Kasumi-1 (cell line): ENCODE results near the gene CRTC2.
A peak's percentile ranks its signal among the peaks of the same experiment; 100 is the strongest.
"Not testable (repeated sequence)": the region's sequence is repeated elsewhere in the genome, so short reads cannot be mapped to it uniquely, and the experiment has no call there.

ENCODE experiments used
- DNase-seq, 2 experiments: peaks; one replicate each; lab custom pipeline; 2025; lab: John Stamatoyannopoulos, UW

Gene CRTC2

DNA sequence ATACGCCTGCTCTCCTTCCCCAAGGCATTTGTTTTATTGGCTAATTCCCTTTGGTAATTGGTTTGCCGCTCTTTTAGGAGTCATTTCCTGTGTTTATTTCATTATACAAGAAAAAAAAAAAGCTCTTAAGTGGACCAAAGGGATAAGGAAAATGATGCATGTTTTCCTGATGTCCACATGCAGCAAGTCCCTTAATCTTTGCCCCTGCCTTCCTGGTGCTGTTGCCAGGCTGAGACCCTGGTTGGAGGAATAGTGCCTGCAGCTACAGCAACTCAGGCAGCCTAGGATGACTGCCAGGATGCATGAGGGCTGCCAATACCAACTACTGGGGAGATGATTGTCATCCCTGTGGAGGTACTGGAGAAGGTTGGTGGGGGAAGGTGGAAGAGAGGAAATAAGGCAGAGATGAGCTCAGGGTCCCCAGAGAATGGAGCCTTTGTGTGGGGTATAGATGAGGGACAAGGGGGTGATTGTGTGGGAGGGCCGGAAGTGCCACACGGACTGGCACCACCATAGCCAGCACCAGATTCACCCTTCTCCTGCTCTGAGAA is 29.5 kb downstream of the CRTC2 start:
- DNase-seq: no peak

DNA sequence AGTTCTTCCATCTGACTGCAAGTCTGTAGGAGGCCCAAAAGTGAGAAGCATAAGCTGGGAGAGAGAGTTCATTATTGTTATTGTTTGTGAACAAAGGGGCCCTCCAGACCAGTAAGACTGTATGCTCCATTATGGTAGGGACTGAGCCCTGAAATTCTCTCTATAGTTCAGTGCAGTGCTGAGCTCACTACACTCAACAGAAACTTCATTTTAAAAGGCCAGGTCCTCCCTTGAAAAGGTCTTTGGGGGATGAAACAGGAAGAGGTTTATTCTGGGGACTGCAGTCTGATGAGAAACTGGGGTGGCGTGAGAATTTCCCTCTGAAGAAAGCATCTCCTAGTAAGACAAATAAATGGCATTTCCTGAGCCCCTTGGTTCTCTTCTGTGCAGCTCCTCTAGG is 30.2 kb downstream of the CRTC2 start:
- no peak for DNase-seq

DNA sequence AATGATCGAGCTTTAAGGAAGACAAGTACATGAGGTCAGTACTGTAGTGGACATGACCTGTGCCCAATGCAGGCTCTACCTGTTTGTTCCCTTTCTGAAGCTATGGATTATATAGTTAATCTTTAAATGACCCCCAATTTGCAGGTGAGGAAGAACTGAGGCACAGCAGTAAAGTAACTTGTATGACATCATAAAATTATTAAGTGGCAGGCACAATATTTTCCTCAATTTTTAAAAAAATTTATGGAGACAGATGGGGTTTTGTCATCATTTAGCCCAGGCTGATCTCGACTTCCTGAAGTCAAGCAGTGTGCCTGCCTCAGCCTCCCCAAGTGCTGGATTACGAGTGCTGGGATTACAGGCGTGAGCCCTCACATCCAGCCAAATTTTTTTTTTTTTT is 32.0 kb downstream of the CRTC2 start:
- DNase-seq: no peak

DNA sequence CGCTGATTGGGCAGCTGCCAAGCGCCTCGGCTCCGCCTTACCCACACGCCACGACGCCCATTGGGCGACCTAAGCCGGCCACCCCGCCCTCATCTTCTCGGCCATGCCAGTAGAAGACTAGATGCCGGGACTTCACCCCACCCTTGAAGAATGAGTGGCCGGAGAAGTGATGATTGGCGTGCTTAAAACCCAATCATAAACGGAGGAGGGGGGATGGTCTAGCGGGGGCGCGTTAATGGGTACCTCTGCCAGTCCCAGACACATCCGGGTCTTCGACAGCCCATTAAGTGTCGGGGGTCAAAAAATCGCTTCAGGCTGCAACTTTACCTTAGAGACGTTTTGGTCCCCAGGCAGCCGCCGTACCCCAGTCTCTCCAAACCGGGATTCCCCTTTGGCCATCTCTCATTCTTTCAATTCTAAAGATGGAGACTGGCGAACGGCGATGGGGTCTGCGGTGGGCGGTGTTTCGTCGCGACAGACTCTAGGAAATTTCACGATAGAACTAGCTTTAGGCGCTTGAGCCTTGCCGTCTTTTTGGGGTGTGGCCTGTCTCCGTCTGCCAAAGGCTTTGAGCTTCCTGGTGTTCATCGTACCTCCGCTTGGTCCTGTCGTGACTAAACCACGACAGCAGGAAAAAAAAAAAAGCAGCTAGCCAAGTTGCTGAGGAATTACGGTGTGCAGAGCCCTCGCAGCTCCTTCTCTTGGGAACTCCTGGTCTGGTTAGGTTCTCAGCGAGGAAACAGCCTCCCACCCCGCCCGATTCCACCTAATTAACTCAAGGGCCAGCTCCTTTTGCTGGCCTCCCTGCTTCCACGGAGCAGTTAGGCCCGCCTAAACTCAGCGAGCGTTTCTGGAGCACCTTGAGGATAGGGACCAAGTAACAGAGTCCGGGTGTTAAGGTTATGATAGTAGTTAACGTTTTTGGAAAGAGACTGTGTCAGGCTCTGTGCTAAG is 35.2 kb downstream of the CRTC2 start, which contains the start of gene GATAD2B:
Gene GATAD2B (minus strand): TSS at position 1 of the 954 bp plus-strand sequence. CDS start 94,625 bp downstream, outside the sequence.
- peak; percentile 99 for DNase-seq

DNA sequence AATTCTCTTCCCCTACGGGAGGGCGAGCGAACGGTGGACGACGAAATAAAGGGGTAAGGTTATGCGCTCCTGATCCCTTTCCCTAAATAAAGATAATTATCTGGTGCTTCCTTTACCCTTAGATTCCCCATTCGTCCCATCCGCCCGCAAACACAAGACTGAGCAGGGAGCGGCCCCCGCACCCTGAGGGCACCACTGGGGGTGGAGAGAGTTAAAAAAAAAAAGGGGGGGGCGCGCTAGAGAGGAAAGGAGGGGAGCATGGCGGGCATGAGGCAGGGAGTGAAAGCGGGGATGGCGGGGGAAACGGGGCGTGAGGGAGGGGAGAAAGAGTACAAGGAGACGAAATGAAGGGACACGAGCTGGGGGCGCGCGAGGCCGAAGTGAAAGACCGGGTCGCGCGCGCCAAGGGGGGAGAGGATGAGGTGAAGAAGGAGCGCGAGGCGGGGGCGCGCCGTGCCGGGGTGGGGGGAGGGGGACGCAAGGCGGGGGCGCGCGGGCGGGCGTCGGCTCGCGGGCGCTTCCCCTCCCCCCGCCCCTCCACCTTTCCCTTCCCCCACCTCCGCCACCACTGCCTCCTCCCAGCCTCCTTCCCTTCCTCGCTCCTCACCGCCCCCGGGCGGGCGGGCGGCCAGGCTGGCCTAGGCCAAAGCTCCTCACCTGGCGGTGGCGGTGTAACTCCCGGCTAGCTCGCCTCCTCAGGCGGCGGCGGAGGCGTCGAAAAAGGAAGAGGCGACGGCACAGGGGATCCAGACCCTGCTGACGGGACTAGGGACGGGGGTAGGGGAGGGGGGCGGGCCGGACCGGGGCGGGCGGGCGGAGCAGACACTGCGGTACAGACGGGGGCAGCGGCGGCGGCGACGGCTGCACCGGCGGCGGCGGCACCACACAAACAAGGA is 36.1 kb downstream of the CRTC2 start:
- peak; percentile 53 to 69 for DNase-seq

DNA sequence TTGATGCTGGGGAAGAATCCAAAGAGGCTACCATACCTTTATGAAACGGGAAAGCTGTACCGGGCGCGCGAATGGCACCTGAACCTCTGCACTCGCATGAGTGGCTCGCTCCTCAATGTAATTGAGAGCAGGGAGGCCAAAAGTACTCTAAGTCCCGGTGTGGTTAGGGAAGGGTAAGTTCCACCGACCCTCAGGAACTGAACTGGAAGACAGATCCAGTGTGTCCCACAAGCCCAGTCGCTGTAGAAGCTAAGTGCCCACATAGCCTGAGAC is 36.7 kb downstream of the CRTC2 start:
- DNase-seq: peak in 1 of 2 experiments; percentile 53

DNA sequence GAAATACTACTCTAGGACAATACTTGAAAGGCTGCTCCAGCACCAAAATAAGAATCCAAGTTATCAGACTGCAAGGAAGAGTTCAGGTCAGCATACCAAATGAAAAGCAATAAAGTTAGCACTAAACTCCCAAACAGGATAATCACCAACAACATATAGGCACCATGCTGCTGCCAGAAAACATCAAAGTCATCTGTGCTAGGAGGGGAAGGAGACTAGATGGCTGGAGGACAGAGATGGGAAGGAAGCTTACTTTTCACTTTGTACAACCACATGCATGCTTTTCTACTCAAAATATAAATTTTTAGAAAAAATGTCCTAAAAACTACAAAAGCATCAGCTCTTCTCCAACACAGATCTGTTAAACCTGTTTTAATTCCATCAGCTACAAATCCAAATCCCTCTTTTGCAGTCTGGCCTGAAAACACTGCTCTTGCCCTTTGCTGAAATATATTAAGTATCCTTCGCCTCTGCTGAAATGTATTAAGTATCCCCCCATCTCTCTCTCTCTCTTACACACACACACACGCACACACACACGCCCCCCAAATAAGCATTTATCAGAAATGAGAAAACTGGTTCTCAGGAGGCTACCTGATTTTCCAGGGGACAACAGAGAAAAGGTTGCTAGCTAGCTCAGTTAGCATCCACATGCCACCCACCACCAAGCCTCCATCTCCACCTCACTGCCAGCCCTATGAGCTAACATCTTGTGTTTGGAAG is 37.2 kb downstream of the CRTC2 start:
- DNase-seq: no peak

DNA sequence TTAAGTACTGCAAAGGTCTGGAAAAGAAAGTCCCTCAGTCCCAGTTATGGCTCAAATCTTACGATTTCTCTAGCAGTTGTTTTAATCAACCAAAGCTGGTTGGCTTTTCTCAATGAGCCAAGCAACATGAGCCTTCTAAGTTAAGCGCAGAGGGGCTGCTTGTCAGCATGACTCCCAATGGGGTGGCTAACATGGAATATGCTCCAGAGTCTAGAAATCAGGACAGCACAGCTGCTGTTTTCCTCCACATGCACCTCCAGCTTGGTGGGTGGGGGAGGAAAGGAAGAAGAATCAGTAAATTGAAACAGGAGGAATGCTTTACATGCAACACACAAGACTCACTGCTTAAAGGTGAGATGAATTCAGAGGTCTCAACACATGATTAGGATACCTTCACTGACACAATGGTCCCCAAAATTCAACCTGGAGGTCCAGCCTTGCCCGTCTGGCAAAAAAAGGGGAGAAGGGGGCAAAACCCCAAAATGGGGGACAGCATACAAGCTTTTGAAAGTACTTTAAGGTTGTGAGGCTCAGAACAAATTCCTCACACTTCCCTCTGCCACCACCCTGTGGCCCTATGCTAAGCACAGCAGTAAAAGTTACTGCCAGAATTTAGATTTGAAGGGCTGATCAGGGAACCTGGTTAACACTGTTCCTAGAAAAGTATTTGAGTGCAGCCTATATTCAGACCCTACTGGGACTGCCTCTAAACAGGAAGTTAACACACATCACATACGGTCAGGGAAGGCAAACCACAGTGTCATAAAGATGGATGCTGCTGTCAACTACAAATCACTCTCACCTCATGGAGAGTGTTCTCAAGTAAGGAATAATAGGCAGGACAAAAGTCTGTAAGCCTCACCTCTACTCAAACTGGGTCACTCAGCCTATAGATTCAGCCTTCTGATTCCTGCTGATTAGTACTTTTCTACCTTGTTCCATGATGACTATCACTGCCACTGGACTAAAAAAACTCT is 38.2 kb downstream of the CRTC2 start:
- DNase-seq: peak; percentile 58 to 61

DNA sequence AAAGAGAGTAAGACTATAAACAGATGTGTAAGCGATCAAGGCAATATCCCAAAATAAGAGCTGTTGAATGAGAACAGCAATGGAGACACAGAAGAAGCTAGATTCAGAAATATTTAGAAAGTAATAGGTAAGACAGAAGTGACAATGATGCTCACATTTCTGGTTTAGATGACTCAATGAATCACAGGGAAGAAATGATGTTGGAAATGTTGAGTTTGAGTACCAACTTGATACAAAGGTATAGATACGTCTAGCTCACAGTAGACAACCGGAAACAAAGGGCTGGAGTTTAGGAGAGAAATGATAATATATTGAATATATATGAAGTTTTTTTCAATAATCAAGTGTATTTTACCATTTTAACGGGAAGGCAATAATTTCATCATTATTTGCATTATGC is 42.1 kb downstream of the CRTC2 start:
- DNase-seq: no peak

DNA sequence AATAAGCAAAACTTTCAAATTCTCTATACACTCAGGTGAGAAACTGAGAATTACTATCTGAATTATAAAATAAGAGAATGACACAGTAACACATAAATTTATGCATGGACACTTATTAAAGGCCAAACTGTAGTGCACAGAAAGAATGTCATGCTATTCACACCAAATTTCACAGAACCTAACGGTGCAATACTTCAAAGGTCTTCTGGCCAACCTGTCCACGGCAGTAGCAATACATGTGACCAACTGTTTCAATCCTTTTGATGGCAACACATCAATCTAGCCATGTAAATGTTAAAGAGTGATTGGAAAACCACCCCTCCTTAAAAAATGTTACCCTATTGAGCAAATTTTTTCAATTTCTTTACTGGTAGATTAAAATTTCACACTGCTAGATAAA is 46.1 kb downstream of the CRTC2 start:
- no peak for DNase-seq

DNA sequence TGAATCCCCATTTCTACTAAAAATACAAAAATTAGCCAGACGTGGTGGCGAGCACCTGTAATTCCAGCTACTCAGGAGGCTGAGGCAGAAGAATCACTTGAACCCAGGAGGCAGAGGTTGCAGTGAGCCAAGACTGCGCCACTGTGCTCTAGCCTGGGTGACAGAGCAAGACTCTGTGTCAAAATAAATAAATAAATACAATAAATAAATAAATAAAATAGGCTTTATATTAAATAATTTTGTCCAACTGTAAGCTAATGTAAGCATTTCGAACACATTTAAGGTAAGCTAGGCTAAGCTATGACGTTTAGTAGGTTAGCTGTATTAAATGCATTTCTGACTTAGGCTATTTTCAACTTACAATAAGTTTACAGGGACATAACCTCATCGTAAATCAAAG is 47.9 kb downstream of the CRTC2 start:
- DNase-seq: not testable (repeated sequence)

DNA sequence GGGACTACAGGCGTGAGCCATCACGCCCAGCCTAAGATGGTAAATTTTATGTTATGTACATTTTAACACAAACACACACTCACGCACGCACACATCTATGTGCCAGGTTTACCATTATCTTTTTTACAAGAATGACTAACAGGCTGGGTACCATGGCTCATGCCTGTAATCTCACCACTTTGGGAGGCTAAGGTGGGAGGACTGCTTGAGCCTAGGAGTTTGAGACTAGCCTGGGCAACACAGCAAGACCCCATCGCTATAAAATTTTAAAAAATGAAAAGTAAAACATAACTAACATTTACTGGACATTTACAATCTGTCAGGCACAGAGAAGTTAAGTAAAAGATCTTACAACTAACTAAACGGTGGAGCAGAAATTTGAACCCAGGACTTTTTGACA is 50.3 kb downstream of the CRTC2 start:
- DNase-seq: no peak

DNA sequence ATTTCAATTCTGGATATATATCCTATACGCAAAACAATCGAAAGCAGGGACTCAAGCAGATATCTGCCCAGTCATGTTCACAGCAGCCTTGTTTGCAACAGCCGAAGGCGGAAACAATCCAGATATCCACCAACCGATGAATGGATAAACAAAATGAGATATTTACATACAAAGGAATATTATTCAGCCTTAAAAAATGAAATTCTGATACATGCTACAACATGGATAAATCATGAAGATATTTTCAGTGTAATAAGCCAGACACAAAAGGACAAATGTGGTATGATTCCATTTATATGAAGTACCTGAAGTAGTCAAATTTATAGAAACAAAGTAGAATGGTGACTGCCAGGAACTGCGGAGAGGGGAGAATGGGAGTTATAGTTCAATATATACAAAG is 51.3 kb downstream of the CRTC2 start:
- no peak for DNase-seq

DNA sequence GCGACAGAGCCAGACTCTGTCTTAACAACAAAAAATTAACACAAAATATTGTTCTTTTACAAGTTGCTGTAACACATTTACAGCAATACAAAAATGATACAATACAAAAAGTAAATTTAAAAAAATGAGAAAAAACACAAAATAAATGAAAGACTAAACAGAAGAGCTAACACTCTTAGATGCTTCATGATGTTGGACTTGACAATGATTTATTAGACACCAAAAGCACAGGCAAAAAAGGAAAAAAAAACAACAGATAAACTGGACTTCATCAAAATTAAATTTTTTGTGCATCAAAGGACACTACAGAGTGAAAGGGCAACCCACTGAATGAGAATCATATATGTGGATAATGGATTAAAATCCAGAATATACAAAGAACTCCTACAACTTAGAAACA is 52.0 kb downstream of the CRTC2 start:
- DNase-seq: no peak

DNA sequence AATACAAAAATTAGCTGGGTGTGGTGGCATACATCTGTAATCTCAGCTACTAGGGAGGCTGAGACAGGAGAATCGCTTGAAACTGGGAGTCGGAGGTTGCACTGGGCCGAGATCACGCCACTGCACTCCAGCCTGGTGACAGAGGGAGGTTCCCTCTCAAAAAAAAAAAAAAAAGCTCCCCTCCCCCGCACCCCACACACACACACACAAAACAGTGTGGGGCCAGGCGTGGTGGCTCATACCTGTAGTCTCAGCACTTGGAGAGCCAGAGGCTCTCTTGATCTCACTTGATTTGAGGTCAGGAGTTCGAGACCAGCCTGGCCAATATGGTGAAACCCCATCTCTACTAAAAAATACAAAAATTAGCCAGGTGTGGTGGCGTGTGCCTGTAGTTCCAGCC is 52.5 kb downstream of the CRTC2 start:
- DNase-seq: not testable (repeated sequence)

DNA sequence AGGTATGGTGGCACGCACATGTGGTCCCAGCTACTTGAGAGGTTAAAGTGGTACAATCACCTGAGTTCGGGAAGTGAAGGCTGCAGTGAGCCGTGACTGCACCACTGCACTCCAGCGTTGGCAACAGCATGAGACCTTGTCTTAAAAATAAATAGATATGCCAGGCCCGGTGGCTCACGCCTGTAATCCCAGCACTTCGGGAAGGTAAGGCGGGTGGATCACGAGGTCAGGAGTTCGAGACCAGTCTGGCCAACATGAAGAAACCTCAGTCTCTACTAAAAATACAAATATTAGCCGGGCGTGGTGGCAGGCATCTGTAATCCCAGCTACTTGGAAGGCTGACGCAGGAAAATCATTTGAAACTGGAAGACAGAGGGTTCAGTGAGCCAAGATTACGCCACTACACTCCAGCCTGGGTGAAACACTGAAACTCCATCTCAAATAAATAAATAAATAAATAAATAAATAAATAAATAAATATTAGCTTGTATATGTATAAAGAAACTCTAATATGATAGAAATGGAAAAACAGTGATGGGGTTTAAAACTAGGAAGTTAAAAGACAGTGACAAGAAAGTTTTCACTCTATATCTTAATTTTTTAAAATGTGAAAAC is 54.5 kb downstream of the CRTC2 start:
- no peak for DNase-seq

DNA sequence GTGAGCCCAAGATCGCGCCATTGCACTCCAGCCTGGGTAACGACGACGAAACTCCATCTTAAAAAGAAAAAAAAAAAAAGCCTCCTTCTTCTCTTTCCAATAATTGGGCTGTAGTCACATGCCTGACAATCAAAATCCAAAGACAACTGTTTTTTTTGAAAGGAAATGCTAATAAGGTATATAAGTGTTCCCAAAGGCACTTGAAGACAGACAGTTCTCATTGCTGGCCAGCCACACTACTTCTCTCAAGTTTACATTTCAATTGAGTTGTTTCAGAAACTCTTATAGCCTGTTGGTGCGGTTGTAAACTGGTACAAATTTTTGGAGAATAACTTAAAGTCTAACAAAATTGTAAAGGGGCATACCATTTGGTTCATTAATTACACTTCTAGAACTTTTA is 58.9 kb downstream of the CRTC2 start:
- no peak for DNase-seq
